ENCODE data around the gene LMF1.
"Not testable (repeated sequence)": the region's sequence is repeated elsewhere in the genome, so short reads cannot be mapped to it uniquely, and the experiment has no call there.

LMF1 gene

DNA sequence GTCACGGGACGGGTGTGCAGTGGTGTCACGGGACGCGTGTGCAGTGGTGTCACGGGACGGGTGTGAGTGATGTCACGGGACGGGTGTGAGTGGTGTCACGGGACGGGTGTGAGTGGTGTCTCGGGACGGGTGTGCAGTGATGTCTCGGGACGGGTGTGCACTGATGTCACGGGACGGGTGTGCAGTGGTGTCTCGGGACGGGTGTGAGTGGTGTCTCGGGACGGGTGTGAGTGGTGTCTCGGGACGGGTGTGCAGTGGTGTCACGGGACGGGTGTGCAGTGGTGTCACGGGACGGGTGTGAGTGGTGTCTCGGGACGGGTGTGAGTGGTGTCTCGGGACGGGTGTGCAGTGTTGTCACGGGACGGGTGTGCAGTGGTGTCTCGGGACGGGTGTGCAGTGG is 111.8 kb downstream of the LMF1 start:
- not testable (repeated sequence) for DNase-seq

DNA sequence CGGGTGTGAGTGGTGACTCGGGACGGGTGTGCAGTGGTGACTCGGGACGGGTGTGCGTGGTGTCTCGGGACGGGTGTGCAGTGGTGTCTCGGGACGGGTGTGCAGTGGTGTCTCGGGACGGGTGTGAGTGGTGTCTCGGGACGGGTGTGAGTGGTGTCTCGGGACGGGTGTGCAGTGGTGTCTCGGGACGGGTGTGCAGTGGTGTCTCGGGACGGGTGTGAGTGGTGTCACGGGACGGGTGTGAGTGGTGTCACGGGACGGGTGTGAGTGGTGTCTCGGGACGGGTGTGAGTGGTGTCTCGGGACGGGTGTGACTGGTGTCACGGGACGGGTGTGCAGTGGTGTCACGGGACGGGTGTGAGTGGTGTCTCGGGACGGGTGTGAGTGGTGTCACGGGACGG is 112.3 kb downstream of the LMF1 start:
- DNase-seq, result not testable (repeated sequence)

DNA sequence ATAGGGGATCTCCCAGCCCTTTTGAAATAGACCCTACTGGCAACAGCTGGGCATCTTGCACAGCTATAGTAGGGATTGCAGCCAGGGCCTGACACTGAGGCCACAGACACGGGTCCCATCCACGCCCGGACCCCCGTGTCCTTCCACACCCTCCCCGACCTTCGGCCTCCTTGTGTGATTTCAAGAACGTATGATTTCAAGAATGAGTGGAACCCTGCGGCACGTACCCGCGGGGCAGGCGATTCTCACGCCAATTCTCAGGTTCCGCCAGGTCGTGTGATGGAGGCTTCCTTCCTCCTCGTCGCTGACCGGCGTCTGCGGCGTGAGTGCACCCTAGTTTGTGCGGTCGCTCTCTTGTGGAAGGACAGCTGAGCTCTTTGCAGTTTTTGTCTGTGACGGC is 114.0 kb downstream of the LMF1 start:
- no peak for DNase-seq

DNA sequence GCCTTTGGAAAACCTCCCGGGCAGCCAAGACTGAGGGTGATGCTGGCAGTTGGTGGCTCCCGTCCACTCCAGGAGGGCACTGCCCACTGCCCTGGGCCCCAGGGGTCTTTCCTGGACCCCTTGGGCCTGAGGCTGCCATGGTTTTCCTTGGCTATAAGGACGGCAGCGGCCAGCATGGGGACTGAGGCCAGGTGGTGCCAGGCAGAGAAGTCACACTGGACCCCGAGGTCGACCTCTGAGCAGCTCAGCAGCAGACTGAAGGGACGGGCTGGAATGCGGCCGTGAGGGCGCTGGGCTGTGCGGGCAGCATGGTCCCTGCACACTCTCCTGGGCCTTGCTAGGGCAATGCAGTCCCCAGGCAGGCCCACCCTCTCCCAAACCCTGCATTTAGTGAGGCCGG is 114.7 kb downstream of the LMF1 start:
- no peak for DNase-seq

DNA sequence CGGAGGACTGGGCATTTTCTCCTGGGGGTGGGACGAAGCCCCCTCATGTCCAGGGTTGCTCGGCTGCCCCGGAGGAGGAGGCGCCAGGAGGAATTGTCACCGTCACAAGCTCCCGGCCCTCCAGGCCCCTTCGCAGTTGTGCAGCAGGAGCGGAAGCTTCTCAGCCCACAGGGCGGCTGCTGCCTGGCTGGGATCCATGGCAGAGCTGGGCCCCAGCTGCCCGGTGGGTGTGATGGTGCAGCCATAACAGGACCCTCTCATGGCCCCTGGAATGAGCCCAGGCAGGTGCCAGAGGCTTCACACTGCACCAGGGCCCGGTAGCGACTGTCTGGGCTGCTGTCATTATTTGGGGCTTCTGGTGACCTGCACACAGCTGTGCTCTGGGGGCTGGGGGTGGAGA is 115.3 kb downstream of the LMF1 start:
- no peak for DNase-seq

DNA sequence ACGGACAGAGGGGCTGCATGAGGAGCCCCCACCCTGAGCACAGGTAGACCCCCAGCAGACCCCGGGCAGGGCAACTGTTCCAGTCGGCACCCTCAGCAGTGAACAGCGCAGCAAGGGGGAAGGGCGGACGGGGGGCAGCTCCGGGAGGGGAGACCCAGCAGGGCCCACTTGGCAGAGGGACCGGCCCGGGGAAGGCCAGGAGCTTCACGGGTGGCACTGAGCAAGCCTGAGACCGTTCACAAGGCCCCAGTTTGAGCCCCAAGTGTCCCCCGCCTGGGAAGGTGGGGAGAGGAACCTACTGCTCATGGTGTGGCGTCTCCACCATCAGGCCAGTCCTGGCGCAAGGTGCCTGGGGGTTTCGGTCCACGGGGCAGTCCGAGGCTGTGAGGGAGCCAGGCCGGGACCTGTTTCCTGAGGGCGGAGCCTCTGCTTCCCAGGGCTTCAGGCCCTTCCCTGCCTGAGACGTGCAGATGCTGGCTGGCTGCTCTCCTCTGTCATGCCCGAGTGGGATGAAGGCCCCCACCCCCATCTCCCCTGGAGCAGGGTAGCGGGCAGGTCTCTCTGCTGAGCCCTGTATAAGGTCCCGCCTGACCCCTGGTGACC is 115.9 kb downstream of the LMF1 start:
- no peak for DNase-seq

DNA sequence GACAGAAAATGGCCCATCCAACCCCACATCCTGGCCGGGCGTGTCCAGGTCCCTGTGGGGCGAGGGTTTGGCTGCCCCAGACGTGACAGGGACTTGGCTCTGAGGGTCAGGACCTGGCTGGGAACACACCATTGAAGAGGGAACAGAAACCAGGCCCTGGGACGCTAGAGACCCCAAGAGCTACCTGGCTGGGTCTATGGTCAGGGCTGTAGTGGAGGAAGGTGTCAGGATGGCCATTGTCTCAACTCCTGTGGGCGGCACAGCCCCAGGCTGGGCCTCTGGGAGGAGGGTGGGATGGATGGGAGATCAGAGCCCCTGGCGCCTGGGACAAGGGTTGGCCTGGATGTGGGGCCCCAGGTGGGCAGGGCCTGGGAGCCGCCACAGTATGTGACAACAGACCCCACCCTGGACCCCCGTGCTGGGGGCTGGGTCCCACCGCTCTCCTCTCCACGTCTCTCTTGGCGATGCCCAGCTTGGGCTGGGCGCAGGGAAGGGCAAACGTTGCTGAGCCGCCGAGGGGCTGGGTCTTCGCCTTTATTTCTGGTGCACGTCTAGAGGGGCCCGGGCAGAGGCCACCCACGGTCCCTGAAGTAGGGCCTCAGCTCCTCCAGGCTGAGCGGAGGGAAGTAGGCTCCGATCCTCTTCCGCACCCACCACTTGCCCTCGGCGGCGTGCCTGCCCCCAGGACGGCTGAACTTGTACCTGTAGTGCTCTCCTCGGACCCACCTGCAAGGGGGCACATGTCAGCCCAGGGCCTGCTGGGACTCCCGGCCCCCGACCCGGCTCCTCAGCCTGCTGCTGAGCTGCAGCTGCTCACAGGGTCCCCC is 116.6 kb downstream of the LMF1 start:
- no peak for DNase-seq

DNA sequence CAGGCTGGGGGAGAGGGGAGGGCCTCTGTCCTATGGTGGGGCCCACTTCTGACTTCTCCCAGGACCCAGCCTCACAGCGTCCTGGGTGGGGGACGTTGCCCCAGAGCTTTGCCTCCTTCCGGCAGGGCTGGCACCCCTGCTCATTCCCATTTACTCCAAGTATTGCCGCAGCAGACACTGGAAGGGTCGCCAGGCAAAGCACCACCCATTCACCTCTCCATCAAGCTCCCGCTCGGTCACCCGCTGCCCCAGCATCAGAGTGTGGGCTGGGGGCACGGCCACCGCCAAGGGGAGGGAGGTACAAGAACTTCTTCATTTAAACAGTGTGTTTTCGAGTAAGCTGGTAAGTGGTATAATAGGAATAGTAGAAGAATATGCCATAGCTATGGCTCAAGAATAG is 117.5 kb downstream of the LMF1 start:
- no peak for DNase-seq

DNA sequence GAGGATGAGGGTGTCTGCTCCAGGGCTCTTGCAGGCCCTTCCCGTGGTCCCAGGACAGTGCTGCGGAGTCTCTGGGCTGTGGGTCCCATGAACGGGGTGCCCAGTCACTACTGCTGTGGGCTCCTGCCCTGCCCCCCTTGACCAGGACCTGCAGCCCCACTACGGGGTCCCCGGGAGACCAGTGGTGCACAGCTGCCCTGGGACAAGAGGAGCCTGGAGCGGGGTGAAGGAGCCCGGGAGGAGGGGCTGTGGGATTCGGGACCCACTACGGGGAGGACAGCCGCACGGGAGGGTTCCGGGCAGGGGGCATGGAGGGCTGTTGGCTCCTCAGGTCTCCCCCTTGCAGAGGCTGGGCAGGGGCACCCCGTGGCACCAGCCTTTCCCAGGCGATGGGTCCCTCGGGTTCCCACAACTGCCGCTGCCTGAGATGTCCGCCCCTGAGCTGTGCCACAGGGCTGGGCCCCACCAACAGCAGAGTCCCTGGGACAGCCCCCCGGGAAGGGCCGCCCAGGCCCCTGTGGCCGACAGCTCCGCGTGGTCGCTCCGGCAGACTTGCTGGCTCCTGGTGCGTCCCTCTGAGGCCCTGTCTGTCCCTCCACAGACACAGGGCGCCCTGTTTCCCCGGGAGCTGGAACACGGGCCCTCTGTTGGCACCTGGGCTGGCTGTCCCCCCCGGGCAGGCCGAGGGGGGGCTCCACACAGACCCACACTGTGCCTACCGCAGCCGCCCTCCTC is 118.2 kb downstream of the LMF1 start:
- DNase-seq, result no peak

DNA sequence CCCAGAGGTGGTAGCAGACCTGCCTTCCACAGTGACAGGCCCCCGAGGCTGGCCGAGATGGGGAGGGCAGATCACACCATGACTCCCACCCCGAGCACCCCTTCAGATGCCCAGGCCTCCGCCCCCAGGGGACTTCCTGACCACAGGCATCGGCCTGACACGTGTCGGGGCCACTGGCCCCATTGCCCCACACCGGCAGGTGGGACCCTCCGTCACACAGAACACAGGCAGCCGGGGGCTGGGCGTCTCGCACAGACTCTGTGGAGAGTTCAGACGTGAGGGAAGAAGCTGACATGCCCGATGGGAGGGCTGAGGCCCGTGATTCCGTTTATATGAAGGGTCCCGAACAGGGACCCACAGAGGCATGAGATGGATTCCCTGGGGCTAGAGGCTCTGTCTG is 118.9 kb downstream of the LMF1 start:
- no peak for DNase-seq

DNA sequence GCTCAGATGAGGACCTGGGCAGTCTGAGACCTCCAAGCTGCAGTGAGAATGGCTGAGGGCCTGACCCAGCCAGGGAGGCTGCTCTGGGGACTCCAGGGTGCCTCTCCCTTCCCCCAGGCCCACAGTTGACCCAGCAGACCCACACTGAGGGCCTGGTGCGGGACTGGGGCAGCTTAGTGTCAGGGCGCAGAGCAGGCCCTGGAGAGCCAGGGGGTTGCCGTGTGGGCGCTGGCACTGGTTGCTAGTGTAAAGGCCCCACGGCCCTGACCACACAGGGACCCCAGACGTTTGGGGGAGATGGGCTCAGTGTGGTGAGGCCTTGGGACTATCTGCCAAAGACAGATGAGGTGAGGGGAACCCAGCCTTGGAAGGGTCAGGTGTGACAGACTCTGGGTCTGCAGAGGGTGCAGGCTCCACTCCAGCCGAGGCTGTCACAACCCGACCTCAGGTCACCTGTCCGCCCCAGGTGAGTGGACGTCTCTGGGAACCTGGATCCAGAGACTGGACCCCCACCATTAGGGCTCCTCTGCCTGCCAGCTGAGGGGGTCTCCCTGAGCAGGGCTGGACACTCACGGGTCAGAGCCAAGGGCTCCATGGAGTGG is 119.5 kb downstream of the LMF1 start:
- no peak for DNase-seq

DNA sequence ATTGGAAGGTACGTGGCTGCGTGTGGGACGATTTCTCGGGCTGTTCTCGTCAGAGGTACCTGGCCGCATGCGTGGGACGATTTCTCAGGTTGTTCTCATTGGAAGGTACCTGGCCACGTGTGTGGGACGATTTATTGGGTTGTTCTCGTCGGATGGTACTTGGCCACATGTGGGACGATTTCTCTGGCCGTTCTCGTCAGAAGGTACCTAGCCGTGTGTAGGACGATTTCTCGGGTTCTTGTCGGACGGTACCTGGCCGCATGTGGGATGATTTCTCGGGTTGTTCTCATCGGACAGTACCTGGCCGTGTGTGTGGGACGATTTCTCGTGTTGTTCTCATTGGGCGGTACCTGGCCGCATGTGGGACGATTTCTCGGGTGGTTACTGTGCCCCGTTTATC is 120.1 kb downstream of the LMF1 start:
- DNase-seq, result no peak

DNA sequence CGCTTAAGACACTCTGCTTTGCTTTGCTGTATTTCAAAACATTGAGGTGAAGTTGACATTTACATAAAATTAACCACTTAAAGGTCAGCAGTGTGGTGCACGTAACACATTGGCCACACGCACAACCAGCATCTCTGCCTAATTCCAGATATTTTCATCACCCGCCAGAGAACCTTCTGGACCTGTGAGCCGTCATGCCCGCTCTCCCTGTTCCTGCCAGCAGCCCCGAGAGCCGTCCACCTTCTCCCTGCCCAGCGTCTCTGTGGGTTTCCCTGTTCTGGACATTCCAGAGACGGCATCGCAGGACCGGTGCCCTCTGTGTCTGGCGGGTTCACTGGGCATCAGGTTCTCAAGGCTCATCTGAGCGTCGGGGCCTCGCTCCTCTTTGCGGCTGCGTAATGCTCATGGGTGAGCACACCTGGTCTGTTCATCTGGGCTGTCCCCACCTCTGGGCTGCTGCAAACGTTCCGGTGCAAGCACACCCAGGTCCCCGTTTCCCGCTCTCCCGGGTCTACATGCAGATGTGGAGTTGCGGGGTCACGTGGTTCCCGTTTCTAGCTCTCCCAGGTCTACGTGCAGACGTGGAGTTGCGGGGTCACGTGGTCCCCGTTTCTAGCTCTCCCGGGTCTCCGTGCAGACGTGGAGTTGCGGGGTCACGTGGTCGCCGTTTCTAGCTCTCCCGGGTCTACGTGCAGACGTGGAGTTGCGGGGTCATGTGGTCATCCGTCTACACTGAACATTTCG is 122.1 kb downstream of the LMF1 start:
- DNase-seq, result no peak

DNA sequence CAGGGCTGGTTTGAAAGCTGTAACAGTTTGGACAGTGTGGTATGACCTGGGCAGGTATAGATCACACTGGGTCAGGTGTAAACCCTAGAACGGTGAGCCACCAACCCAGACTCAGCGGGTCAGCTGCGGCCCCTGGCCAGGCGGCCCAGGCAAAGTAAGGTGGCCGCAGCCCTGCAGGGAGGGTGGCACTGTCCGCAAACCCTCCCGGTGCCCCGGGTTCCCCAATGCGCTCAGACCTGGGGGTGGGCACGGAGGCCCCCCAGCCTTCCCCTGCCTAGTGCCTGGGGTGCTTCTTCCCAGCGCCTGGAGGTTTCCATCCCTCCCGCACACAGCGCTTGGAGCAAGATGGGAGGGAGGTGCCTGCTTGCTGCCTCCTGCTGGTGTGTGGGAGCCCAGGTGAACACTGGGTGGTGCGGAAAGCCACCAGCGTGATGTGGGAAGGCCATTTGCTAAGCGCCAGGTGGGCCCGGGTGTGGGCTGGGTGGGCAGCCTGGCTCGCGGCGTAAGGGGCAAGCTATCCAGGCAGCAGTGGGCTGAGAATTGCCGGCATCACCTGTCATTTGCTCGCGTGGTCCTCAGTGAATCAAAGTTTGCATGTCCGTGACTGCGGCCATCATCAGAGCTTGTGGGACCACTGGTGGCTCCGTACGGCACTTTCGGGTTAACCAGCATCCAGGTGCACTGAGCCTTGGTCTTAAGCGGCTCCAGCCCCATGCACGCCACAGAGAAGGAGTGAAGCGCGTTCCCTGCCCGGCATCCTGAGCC is 122.9 kb downstream of the LMF1 start:
- no peak for DNase-seq

DNA sequence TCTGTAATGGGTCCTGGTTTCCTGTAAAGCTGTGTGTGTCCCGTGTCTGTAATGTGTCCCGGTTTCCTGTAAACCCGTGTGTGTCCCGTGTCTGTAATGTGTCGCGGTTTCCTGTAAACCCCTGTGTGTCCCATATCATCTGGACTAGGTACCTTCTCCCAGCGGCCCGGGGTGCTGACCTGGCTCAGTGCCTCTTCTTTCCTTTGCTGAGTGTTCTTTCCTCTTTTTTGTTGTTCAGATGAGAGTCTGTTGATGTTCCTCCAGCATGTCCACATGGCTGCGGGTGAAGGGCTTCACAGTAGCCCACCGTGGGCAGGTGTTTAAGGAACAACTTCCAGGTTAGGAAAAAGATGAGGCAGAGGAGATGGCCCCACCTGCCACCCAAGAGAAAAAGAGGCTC is 123.6 kb downstream of the LMF1 start:
- DNase-seq, result no peak

DNA sequence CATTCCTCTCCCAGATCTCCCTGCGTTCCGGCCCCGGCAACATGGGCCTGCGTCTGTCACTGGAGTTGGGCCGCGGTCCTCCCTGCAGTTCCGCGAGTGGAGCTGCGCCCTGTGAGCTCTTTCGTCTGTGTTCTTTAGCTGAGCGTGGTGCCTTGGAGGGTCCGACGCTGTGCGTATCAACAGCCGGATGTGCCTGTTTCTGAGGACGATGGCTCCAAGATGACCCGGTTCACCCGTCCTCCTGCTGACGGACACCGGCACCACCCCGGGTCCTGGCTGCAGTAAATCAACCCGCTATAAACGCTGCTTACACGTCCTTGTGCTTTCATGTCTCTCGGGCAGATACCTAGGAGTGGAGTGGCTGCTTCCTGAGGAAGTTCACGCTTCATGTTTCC is 125.4 kb downstream of the LMF1 start:
- DNase-seq, result no peak

DNA sequence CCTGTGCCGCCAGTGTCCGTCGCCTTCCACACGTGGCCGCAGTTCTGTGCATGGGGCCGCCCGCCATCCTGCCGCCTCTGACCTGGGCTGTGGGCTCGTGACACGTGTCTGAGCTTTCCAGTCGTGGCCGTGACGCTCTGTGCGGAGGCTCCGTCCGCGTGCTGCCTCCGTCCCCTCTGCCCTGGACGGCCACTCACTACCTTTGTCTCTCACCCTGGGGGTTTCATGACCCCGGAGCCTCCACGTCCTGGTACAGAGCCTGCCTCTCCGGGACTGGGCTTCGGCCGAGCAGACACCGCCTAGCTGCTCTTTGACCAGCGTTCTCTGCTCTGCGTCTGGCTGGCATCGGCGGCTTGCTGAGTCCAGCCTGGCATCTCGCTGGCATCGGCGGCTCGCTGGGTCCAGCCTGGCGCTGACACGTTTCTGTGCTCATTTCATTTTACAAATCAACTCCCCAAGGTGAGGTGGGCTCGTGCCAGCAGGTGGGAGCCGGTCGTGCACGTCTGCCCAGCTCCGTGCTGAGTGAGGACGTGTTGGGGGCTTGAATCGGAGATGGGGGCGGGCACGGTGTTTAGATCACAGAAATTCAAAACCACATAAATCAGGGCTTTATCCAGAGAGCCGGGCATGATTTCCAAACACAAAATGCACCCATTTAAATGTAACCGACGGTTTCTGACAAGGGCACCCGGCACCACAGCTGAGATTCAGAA is 126.0 kb downstream of the LMF1 start:
- DNase-seq, result no peak

DNA sequence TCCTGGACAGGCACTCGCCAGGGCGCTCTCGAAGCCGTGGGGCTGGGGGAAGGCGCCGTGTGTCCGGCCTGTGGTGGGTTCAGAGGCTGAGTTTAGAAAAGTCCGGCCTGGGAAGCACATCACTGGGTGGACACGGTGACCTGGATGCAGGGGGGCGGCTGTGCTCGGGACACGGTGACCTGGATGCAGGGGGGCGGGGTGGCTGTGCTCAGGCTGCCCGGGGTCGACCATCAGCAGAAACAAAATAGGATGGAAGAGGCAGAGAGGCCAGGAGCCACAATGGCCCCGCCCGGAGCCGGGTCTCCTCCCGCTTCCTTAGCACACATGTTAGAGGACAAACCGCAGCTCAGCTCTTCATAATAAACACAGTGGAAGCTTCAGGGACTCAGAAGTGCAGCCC is 127.0 kb downstream of the LMF1 start:
- no peak for DNase-seq

DNA sequence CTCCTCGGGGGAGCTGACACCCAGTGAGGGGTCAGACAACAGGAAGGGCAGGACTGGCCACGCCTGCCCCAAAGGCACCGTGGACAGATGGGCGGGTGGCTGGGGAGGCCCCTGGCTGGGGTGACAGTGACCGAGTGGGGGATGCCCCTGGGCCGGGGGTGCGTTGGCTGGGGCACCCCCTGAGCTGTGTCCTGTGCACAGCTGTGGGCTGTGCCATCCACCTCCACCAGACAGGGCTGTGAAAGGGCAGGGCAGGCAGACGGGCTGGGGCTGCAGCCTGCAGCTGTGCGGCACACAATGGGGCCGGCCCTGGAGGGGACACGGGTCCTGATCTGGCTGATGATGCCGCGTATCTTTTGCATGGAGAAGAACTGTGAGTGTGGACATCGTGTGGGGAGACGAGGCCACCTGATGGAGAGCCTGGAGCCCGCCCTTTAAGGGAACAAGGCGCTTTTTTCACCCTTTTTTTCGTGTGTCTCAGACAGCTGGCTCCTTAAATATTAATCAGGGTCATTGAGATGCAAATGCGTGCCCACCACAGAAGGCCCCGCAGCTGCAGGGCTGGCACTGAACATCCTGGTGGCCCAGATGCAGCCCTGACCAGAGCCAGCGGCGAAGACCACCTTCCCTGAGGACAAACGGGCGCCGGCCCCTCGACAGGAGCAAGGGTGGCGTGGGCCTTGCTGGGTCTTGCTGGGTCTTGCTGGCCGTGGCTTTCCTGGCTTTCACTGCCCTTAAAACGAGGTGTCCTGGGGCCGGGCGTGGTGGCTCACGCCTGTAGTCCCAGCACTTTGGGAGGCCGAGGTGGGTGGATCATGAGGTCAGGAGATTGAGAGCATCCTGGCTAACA is 127.8 kb downstream of the LMF1 start:
- DNase-seq, result no peak

DNA sequence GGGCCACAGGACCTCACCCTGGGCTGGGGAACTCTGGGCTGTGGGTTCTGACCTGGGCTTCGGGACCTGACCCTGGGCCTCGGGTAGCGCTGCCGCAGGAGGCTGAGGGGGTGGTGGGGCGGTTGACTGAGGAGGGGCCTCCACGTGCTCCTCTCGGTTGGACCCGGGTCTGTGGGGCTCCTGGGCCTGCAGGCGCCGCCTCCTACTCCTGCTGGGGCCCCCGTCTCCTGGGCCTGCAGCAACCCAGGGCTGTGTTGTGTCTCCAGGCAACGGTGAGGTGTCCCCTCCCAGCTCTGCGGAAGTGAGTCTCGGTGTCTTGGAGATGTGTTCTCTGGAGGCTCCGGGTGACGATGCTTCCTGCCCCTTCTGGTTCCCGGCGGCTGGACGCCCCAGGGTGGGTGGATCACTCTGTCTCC is 128.7 kb downstream of the LMF1 start:
- no peak for DNase-seq
